MCF 10A (cell line): ENCODE results near the gene C2orf49. TPM values are rescaled to one million over a fixed set of nuclear protein-coding genes. Genes with fewer than 3 reads are reported as not detected.

Experiments
- BruUV-seq: library from RNA; stranded (reverse); fragments of 400-500 nt; replicated peaks from 2 replicates; lab custom pipeline; 2021; lab: Mats Ljungman, UMichigan
- CTCF ChIA-PET: fragments of 300-600 bp; sonication (Branson Sonifier 250); formaldehyde crosslinking; extraction: SDS; loops from one replicate; lab custom pipeline; 2021; ENCODE audit warnings: antibody characterized with exemption, inconsistent platforms; lab: Yijun Ruan, JAX
- POLR2A ChIA-PET: fragments of 300-600, 350-650 bp; sonication (Branson Sonifier 250); formaldehyde crosslinking; extraction: SDS; loops from one replicate; lab custom pipeline; 2020; ENCODE audit warnings: antibody characterized with exemption, inconsistent platforms; lab: Yijun Ruan, JAX
- DNase-seq: peaks from one replicate; pipeline ENCODE4 v3.0.0-alpha.2; 2018; ENCODE audit not compliant: unreplicated experiment
- H3K27ac Mint-ChIP-seq: one replicate; pipeline ENCODE4 v1.8.0; 2022; ENCODE audit warnings: mild to moderate bottlenecking, low read depth, mixed read lengths; ENCODE audit not compliant: unreplicated experiment
- H3K27me3 Mint-ChIP-seq: one replicate; pipeline ENCODE4 v1.8.0; 2022; ENCODE audit warnings: mixed read lengths; ENCODE audit not compliant: insufficient read depth, unreplicated experiment
- H3K36me3 Mint-ChIP-seq: one replicate; pipeline ENCODE4 v1.8.0; 2022; ENCODE audit warnings: mild to moderate bottlenecking, moderate library complexity, mixed read lengths; ENCODE audit not compliant: insufficient read depth, unreplicated experiment
- H3K4me1 Mint-ChIP-seq: one replicate; pipeline ENCODE4 v1.8.0; 2022; ENCODE audit warnings: mixed read lengths; ENCODE audit not compliant: insufficient read depth, unreplicated experiment
- H3K4me3 Mint-ChIP-seq: one replicate; pipeline ENCODE4 v1.8.0; 2022; ENCODE audit warnings: mild to moderate bottlenecking, moderate library complexity, mixed read lengths; ENCODE audit not compliant: unreplicated experiment
- H3K9me3 Mint-ChIP-seq: one replicate; pipeline ENCODE4 v1.8.0; 2022; ENCODE audit warnings: mixed read lengths; ENCODE audit not compliant: unreplicated experiment
- CTCF ChIP-seq: fragments of 200-600 bp; IDR thresholded peaks from one replicate; pipeline ENCODE4 v1.8.0; 2022; ENCODE audit warnings: antibody characterized with exemption, mild to moderate bottlenecking; ENCODE audit not compliant: unreplicated experiment
- intact Hi-C: fragments of 100-400 bp; cut with micrococcal nuclease; formaldehyde crosslinking; loops from 2 replicates; pipeline ENCODE4 v1.14.1; 2022
- total RNA-seq: library from RNA; stranded (reverse); gene quantifications from 2 replicates; pipeline ENCODE4 v1.2.3, GENCODE V29; 2022

Gene C2orf49
- total RNA-seq, 1 experiment from 2014 or later, result 24.2 TPM

GRCh38 chr2:105396254-105397024 is 59.1 kb downstream of the C2orf49 start:
- DNase-seq, result peak; percentile 99
- intact Hi-C loops, result loop anchor here (1.0 to 5.0 kb wide), 3 partner anchors 39 to 116 kb away; no protein-coding TSS in a partner anchor
- TF ChIP-seq CTCF, result no peak
- H3K36me3 Mint-ChIP-seq, result peaks cover 31% of the 10 kb centered on the region
- BruUV-seq, result no TSS peak
- H3K4me1 Mint-ChIP-seq, result peaks cover 42% of the 10 kb centered on the region
- ChIA-PET POLR2A (interaction anchor here (0.6 to 8.4 kb wide), 16 partner anchors 8 to 796 kb away, joined by 3 to 119 read pairs (median 5); partner anchors contain the start of gene C2orf49), CTCF (interaction anchor here (1.1 to 3.1 kb wide), 7 partner anchors 14 to 129 kb away, joined by 3 to 14 read pairs (median 4); no protein-coding TSS in a partner anchor)
- no peaks in the 10 kb centered on the region for H3K27me3 Mint-ChIP-seq
- H3K4me3 Mint-ChIP-seq, result peak overlapping the region; percentile 87
- no peaks in the 10 kb centered on the region for H3K9me3 Mint-ChIP-seq
- H3K27ac Mint-ChIP-seq, result peak overlapping the region; percentile 91

GRCh38 chr2:105397025-105397722 is 59.8 kb downstream of the C2orf49 start:
- intact Hi-C loops, result loop anchor here (5.0 kb wide), 2 partner anchors 40 to 115 kb away; no protein-coding TSS in a partner anchor
- H3K9me3 Mint-ChIP-seq, result no peaks in the 10 kb centered on the region

GRCh38 chr2:105397953-105398335 is 60.6 kb downstream of the C2orf49 start:
- TF ChIP-seq CTCF, result no peak
- no peaks in the 10 kb centered on the region for H3K9me3 Mint-ChIP-seq
- H3K27ac Mint-ChIP-seq, result peak overlapping the region; percentile 91
- intact Hi-C loops, result loop anchor here (5.0 kb wide), 2 partner anchors 41 to 114 kb away; no protein-coding TSS in a partner anchor
- ChIA-PET CTCF (interaction anchor here (0.7 to 1.8 kb wide), 6 partner anchors 12 to 610 kb away, joined by 3 to 10 read pairs (median 4); no protein-coding TSS in a partner anchor), POLR2A (interaction anchor here (0.5 to 8.4 kb wide), 11 partner anchors 10 to 117 kb away, joined by 3 to 119 read pairs (median 5); partner anchors contain the start of gene C2orf49)
- peak; percentile 34 for DNase-seq
- peaks cover 21% of the 10 kb centered on the region for H3K36me3 Mint-ChIP-seq
- peaks cover 33% of the 10 kb centered on the region for H3K4me1 Mint-ChIP-seq
- no peaks in the 10 kb centered on the region for H3K27me3 Mint-ChIP-seq
- BruUV-seq, result TSS peak; percentile 28
- H3K4me3 Mint-ChIP-seq, result peak overlapping the region; percentile 87

More at GRCh38 chr2:105397025-105397722, 59.8 kb downstream of the C2orf49 start:
- ChIA-PET POLR2A (interaction anchor here (0.5 to 8.4 kb wide), 16 partner anchors 10 to 796 kb away, joined by 3 to 119 read pairs (median 4); partner anchors contain the start of gene C2orf49), CTCF (interaction anchor here (0.7 to 1.8 kb wide), 6 partner anchors 50 to 611 kb away, joined by 3 to 8 read pairs (median 4); no protein-coding TSS in a partner anchor)
- peak; percentile 61 for DNase-seq
- TSS peak; percentile 97 for BruUV-seq
- Mint-ChIP-seq H3K27me3 (no peaks in the 10 kb centered on the region), H3K4me1 (peaks cover 37% of the 10 kb centered on the region), H3K4me3 (peak overlapping the region; percentile 87), H3K27ac (peak overlapping the region; percentile 91), H3K36me3 (peaks cover 28% of the 10 kb centered on the region)
- TF ChIP-seq CTCF, result no peak
